HG03354 (cell line): Measurements from ENCODE around the gene WFDC2.

Source experiments
- ATAC-seq: cut with Tn5 transposase; IDR thresholded peaks from one replicate; pipeline ENCODE4 v1.9.1; 2021; ENCODE audit warnings: mild to moderate bottlenecking; ENCODE audit not compliant: unreplicated experiment, poor library complexity, severe bottlenecking

Gene WFDC2

GRCh38 chr20:45487231-45487635 is 17.7 kb downstream of the WFDC2 start:
- no peak for ATAC-seq

GRCh38 chr20:45489083-45489531 is 19.6 kb downstream of the WFDC2 start:
- no peak for ATAC-seq

- no peak for ATAC-seq
These were observed 26.0 kb downstream of the WFDC2 start for GRCh38 chr20:45495501-45495941.

GRCh38 chr20:45496166-45496565 is 26.6 kb downstream of the WFDC2 start:
- no peak for ATAC-seq

- no peak for ATAC-seq
These were observed 28.5 kb downstream of the WFDC2 start for GRCh38 chr20:45497971-45498494.

- no peak for ATAC-seq
These were observed 30.5 kb downstream of the WFDC2 start for GRCh38 chr20:45500022-45500421.

- ATAC-seq: no peak
These were observed 32.0 kb downstream of the WFDC2 start for GRCh38 chr20:45501600-45501999.

- no peak for ATAC-seq
These were observed 33.0 kb downstream of the WFDC2 start for GRCh38 chr20:45502561-45502960.

- no peak for ATAC-seq
These were observed 33.9 kb downstream of the WFDC2 start for GRCh38 chr20:45503403-45503802.

- ATAC-seq: no peak
These were observed 36.8 kb downstream of the WFDC2 start for GRCh38 chr20:45506398-45506797.

GRCh38 chr20:45507011-45507820 is 37.7 kb downstream of the WFDC2 start:
- ATAC-seq: no peak

GRCh38 chr20:45508068-45508886 is 38.7 kb downstream of the WFDC2 start:
- no peak for ATAC-seq

- ATAC-seq: no peak
These were observed 39.5 kb downstream of the WFDC2 start for GRCh38 chr20:45509091-45509490.

- no peak for ATAC-seq
These were observed 40.8 kb downstream of the WFDC2 start for GRCh38 chr20:45510242-45510862.

- no peak for ATAC-seq
These were observed 45.8 kb downstream of the WFDC2 start, which contains the start of gene SPINT3 for GRCh38 chr20:45515147-45515913. TSS of gene SPINT3 (minus strand) at chr20:45515622. CDS start at chr20:45515608, 14 bp downstream.

GRCh38 chr20:45518282-45518681 is 48.7 kb downstream of the WFDC2 start:
- no peak for ATAC-seq

- no peak for ATAC-seq
These were observed 54.3 kb downstream of the WFDC2 start for GRCh38 chr20:45523821-45524220.

- no peak for ATAC-seq
These were observed 57.7 kb downstream of the WFDC2 start for GRCh38 chr20:45527294-45527693.
